Large intestine (tissue), 3 donors: ENCODE data around the gene LHX3. TPM values are rescaled to one million over a fixed set of nuclear protein-coding genes. Genes with fewer than 3 reads are reported as not detected.

Experiments
- DNase-seq, 2 donors: peaks; one replicate each; pipeline versions ENCODE4 v3.0.0 to v3.0.0-alpha.2; 2013
- H3K27ac ChIP-seq: one replicate; pipeline ENCODE4 v1.5.1; 2013; ENCODE audit warnings: low read length
- H3K27me3 ChIP-seq: 2 replicates; pipeline ENCODE4 v1.6.1; 2013; ENCODE audit warnings: low read length; ENCODE audit not compliant: control insufficient read depth, insufficient read depth
- H3K36me3 ChIP-seq: 2 replicates; pipeline ENCODE4 v1.6.1; 2013; ENCODE audit warnings: low read length; ENCODE audit not compliant: control insufficient read depth, insufficient read depth
- H3K4me1 ChIP-seq: one replicate; pipeline ENCODE4 v1.6.1; 2013; ENCODE audit warnings: low read length; ENCODE audit not compliant: control insufficient read depth, insufficient read depth
- H3K4me3 ChIP-seq: one replicate; pipeline ENCODE4 v1.5.1; 2013; ENCODE audit warnings: low read length
- H3K9me3 ChIP-seq: one replicate; pipeline ENCODE4 v1.6.1; 2013; ENCODE audit warnings: mild to moderate bottlenecking, low read depth, low read length, moderate library complexity; ENCODE audit not compliant: control insufficient read depth
- WGBS: methylation state at CpG from one replicate; pipeline ENCODE4 v1.1.5; 2013; ENCODE audit warnings: low lambda C conversion rate; ENCODE audit not compliant: insufficient coverage; 5-methylcytosine and 5-hydroxymethylcytosine counted together
- polyA plus RNA-seq: library from polyadenylated mRNA; unstranded; fragments of 120-200 nt; gene quantifications from one replicate; pipeline ENCODE4 v1.2.1, GENCODE V29; 2013

LHX3 gene
- polyA plus RNA-seq, 1 donor = not detected

DNA sequence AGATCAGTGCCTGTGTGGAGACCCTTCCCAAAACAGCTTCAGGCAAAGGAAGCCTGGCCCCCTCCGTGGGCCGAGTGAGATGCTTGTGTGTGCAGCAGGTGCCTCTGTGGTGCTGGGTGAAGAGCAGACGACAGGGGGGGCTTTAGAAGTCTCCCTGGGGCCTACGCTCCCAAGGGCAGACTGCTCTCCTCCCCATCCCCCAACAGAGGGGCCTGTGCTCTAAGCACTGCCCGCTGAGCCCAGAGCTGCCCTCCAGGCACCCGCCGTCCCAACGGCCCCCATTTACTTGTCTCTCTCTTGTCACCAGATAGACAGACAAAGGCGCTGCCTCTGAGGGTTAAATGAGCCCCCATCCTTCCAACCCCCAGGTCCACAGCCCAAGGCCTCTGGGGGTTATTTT, 2.7 kb upstream of the LHX3 start:
- peaks cover 3% of the 10 kb centered on the region for H3K9me3 ChIP-seq
- peaks cover 2% of the 10 kb centered on the region for H3K4me1 ChIP-seq
- peaks cover 25% of the 10 kb centered on the region for H3K27me3 ChIP-seq
- no peak for DNase-seq
- no CpG with 5 or more reads among the region's 9 CpGs for WGBS
- no peak overlapping the region for H3K27ac ChIP-seq
- H3K4me3 ChIP-seq = no peak overlapping the region
- H3K36me3 ChIP-seq = peaks cover 19% of the 10 kb centered on the region

DNA sequence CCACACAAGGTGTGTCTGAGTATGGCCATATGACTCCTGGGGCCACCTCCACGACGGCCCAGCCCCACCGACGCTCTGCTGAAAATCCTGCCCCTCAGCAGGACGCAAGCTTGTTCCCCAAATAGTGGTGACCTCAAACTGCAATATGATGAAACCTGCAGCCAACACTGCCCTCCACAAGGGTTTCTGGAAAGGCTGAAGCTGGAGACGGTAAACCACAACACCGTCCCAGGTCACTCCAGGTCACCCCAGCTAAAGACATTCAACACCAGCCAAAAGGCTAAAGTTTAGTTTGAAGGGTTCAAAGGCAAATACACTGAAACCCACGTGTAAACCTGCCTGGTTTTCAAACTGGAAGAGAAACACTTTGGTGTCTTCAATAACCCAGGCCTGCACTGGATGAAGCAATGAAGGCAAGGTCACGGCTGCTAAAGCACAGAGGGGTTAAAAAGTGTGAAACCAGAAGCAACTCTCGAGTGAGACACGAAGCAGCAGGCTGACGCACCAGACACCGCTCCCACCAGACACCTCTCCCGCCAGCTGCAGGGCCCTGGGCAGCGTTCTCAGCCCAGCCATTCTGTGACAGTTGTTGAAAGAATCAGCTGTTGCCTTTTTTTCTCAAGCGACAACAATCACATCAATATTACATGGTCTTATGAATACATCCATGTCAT, 1.8 kb upstream of the LHX3 start:
- peaks cover 15% of the 10 kb centered on the region for H3K36me3 ChIP-seq
- no peak for DNase-seq
- peaks cover 2% of the 10 kb centered on the region for H3K4me1 ChIP-seq
- no peak overlapping the region for H3K4me3 ChIP-seq
- H3K27ac ChIP-seq = no peak overlapping the region
- 83% methylated on average over 1 of the region's 16 CpGs for WGBS
- peaks cover 5% of the 10 kb centered on the region for H3K9me3 ChIP-seq
- peaks cover 33% of the 10 kb centered on the region for H3K27me3 ChIP-seq

DNA sequence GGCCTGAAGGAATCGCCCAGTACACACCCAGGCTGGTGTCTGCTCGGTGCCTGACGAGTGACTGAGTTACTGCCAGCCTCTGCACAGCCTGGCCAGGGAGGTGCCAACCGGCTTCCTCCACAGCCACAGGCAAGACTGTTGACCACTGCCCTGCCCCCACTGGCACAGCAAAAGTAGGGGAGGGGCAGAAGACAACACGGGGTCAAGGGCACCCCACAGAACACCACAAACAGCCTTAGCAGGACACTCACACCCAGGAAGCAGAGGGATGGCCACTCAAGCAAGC, 722 bp upstream of the LHX3 start:
- Histone ChIP-seq H3K27ac (no peak overlapping the region), H3K27me3 (peaks cover 44% of the 10 kb centered on the region), H3K9me3 (peaks cover 5% of the 10 kb centered on the region), H3K4me1 (peaks cover 2% of the 10 kb centered on the region), H3K4me3 (no peak overlapping the region), H3K36me3 (peaks cover 6% of the 10 kb centered on the region)
- WGBS = no CpG with 5 or more reads among the region's 5 CpGs
- no peak for DNase-seq

DNA sequence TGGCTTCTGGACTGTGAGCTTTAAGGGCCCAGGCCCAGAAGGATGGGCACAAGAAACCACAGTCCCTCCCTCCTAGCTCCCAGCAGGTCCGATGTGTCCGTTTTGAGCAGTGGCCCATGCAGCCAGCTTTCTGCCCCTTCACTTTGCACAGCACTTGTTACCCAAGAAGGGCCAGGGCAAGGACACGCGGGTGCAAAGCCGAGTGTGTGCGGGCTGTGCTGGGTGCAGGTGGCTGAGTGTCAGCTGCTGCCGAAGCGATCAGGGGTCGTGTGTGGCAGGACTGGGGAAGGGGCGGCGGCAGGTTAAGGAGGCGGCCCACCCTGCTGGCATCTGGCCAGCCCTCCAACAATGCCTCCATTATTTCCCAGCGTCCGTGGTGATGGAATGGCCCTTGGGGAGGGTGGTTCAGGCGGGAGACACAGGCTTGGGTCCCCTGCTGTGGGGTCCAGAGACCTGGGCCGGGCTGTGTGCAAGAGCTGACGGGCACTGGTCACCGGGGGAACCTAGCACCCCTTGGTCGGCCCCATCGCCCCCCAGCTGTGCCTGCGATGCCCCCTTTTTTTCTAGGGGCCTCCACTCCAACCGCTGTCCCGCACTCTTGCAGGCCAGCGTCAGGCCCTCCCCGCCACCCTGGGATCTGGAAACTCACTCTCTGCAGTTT, 653 bp downstream of the LHX3 start:
- whole genome bisulfite sequencing = no CpG with 5 or more reads among the region's 25 CpGs
- no peak overlapping the region for H3K4me3 ChIP-seq
- H3K36me3 ChIP-seq = peaks cover 6% of the 10 kb centered on the region
- no peak overlapping the region for H3K27ac ChIP-seq
- H3K4me1 ChIP-seq = peaks cover 2% of the 10 kb centered on the region
- peaks cover 57% of the 10 kb centered on the region for H3K27me3 ChIP-seq
- H3K9me3 ChIP-seq = peaks cover 5% of the 10 kb centered on the region
- no peak for DNase-seq

DNA sequence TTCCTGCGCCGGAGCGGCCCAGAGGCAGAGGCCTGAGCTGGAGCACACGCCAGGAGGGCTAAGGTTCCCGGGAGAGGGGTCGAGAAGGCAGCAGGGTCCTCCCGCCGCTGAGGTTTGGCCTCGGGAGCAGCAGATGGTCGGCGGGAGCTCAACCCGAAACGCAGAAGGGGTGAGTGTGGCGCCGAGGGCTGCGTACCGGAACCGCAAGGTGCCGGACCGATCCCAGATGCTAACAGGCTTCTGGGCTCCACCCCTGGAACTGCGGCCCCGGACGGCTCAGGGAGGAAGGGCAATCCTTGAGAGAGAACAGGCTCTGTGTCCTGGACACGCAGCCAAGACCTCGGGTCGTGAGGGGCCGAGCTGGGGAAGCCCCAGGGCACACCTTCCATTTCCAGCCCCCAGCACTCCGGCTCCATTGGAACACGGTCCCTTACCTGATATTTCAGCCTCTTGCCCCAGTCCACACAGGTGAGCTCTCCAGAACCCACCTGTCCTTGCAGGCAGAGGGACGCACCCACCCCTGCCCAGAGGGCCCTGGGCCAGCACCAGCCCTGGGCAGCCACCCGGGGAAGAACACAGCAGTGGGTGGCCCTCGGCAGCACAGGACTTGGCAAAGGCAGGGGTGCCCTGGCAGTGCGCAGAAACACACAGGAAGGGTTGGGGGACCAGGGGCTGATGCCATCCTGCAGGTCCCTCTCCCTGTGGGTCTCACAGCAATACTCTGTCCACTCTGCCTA, 1.4 kb downstream of the LHX3 start:
- no peak for DNase-seq
- Histone ChIP-seq H3K4me3 (no peak overlapping the region), H3K36me3 (peaks cover 1% of the 10 kb centered on the region), H3K4me1 (peaks cover 2% of the 10 kb centered on the region), H3K27ac (no peak overlapping the region), H3K27me3 (peaks cover 61% of the 10 kb centered on the region), H3K9me3 (peaks cover 5% of the 10 kb centered on the region)
- no CpG with 5 or more reads among the region's 33 CpGs for WGBS

DNA sequence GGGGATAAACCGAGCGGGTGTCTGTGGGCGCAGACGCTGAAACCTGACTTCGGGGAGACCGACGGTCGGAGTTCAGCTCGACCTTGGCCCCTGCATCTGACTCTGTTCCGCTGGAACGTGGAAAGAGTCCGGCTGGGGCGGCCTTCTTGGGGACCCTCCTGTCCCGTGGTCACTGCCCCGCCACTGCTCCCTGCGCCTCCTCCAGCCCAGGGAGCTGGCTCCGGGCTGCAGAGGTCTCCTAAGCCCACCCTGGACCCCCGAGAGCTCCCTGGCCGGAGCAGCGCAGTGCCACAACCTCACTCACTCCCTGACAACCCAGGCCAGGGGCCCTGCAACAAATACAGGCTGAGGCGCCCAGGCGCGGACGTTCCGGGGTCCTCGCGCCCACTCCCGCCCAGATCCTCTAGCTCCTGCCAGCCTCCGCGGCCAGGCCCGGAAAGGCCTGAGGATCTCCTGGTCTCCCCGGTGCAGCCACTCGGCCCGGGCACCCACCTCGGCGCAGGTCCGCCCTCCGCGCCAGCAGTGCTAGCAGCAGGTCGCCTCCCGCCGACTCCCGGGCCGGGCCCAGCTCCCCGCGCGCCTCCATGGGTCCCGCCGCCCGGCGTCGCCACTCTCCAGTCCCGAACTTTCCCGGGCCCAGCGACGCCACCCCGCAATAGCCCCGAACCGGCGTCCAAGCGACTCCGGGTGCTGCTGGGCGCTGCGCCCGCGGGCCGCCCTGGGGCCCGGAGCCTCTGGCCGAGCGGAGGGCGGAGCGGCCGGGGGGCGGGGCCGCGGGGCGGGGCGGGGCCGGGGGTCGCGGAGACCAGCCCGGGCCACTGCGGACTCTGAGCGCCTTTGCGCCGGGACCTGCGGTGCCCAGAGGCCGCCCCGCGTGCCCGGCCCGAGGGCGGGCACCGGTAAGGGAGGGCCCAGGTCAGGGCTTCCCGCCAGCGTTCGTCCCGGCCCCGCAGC, 2.2 kb downstream of the LHX3 start:
- Histone ChIP-seq H3K27me3 (peaks cover 69% of the 10 kb centered on the region), H3K4me3 (no peak overlapping the region), H3K36me3 (no peaks in the 10 kb centered on the region), H3K9me3 (peaks cover 7% of the 10 kb centered on the region), H3K4me1 (peaks cover 2% of the 10 kb centered on the region), H3K27ac (no peak overlapping the region)
- WGBS = no CpG with 5 or more reads among the region's 99 CpGs
- no peak for DNase-seq

DNA sequence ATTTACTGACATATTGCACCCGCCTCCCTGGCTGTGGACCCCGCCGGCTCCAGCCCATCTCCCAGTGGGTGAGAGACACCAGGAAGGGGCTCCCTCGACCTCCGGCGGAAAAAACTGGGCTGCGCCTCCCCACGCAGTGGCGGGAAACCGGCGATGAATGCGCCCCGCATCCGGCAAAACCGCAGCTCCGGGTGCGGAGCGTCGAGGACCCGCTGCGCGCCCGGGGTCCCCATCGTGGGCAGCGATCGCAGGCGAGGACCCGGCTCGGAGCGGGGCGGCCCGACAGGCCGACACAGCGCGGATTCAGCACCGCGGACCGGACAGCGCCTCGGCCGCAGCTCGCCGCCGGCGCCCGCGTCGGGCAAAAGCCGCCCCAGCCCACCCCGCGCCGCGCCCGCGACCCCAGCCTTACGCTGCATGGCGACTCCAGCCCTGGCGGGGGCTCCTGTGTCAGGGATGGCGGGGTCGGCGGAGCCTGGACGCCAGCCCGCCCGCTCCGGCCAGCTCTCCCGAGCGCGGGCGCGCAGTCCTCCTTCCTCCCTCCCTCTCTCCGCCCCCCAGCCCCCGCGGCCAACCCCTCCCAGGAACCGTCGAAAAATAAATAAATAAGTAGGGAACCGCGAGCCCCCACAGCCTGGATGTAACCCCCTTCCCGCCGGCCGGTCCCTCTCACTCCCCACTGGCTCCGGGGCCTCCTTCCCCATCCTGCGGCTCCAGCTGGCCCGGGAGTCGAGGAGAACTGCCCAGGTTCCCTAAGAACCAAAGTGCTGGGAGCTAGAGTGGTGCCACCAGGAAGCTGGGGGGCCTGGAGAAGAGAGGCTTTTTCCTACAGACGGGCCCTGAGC, 3.1 kb downstream of the LHX3 start:
- WGBS = no CpG with 5 or more reads among the region's 85 CpGs
- peaks cover 78% of the 10 kb centered on the region for H3K27me3 ChIP-seq
- H3K9me3 ChIP-seq = peaks cover 14% of the 10 kb centered on the region
- DNase-seq = no peak
- no peak overlapping the region for H3K27ac ChIP-seq
- peaks cover 2% of the 10 kb centered on the region for H3K4me1 ChIP-seq
- H3K4me3 ChIP-seq = no peak overlapping the region
- H3K36me3 ChIP-seq = no peaks in the 10 kb centered on the region

- Histone ChIP-seq H3K9me3 (peaks cover 14% of the 10 kb centered on the region), H3K4me3 (no peak overlapping the region), H3K36me3 (no peaks in the 10 kb centered on the region), H3K27ac (no peak overlapping the region), H3K27me3 (peaks cover 85% of the 10 kb centered on the region), H3K4me1 (peaks cover 2% of the 10 kb centered on the region)
- WGBS = no CpG with 5 or more reads among the region's 13 CpGs
- no peak for DNase-seq
These were observed 3.8 kb downstream of the LHX3 start for GRCh38 chr9:136201174-136201573.

DNA sequence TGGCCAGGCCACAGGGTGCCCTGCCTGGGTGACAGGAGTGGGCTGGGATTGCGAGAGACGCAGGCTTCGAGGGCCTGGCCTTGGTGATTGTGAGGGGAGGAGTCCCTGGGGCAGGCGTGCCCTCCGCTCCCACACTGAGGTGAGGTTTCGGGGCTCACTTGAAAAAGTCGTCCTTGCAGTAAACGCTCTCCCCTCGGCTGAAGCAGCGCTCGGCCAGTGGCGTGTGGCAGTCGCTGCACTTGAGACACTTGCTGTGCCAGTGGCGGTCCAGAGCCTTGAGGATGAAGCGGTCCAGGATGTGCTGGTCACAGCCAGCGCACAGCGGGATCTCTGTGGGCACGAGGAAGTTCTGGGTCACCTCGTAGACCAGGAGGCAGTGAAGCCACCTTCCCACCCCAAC, 4.5 kb downstream of the LHX3 start:
- Histone ChIP-seq H3K36me3 (no peaks in the 10 kb centered on the region), H3K4me1 (peaks cover 2% of the 10 kb centered on the region), H3K27ac (no peak overlapping the region), H3K9me3 (peaks cover 14% of the 10 kb centered on the region), H3K4me3 (no peak overlapping the region), H3K27me3 (peaks cover 91% of the 10 kb centered on the region)
- WGBS = no CpG with 5 or more reads among the region's 19 CpGs
- DNase-seq = no peak
